Erythroblast (primary cell): ENCODE measurements around the gene PNPLA7.
"Not testable (repeated sequence)": the region's sequence is repeated elsewhere in the genome, so short reads cannot be mapped to it uniquely, and the experiment has no call there.

ENCODE experiments used
- GATA1 ChIP-seq: IDR thresholded peaks from 2 replicates; pipeline ENCODE4 v1.6.1; 2011; ENCODE audit warnings: low read depth, mild to moderate bottlenecking, control low read depth, low read length, moderate library complexity
- POLR2A ChIP-seq: IDR thresholded peaks from 2 replicates; pipeline ENCODE4 v1.6.1; 2011; ENCODE audit warnings: mild to moderate bottlenecking, low read length

- not testable (repeated sequence) for TF ChIP-seq POLR2A, GATA1
Measured at GRCh38 chr9:137513801-137514570, 36.2 kb downstream of the PNPLA7 start.
